C1 segment of cervical spinal cord (tissue), 14 donors: ENCODE measurements around the gene HLF.

Source experiments
- DNase-seq, 14 donors: peaks; one replicate each; lab custom pipeline; 2025; lab: John Stamatoyannopoulos, UW

The HLF gene

GRCh38 chr17:55264645-55265298 lies at the start of gene HLF:
Gene HLF, plus strand, starts transcription at chr17:55264960. Its CDS starts 525 bp downstream, at chr17:55265485.
- DNase-seq: peak in 13 of 14 donors; percentile 15 to 85 (median 69)

GRCh38 chr17:55215711-55216110 lies 49.0 kb upstream of the HLF start:
- no peak for DNase-seq

- no peak for DNase-seq
Measured at GRCh38 chr17:55216888-55217287, 47.9 kb upstream of the HLF start.

- no peak for DNase-seq
Measured at GRCh38 chr17:55219459-55219858, 45.3 kb upstream of the HLF start.

GRCh38 chr17:55219934-55220333 lies 44.8 kb upstream of the HLF start:
- DNase-seq: no peak

GRCh38 chr17:55223524-55223923 lies 41.2 kb upstream of the HLF start:
- DNase-seq: no peak

- peak in 1 of 14 donors; percentile 88 for DNase-seq
Measured at GRCh38 chr17:55224746-55225145, 40.0 kb upstream of the HLF start.

- no peak for DNase-seq
Measured at GRCh38 chr17:55225237-55225636, 39.5 kb upstream of the HLF start.

- DNase-seq: no peak
Measured at GRCh38 chr17:55228683-55229192, 36.0 kb upstream of the HLF start.

- DNase-seq: no peak
Measured at GRCh38 chr17:55229276-55229675, 35.5 kb upstream of the HLF start.

GRCh38 chr17:55230716-55231115 lies 34.0 kb upstream of the HLF start:
- DNase-seq: no peak

- no peak for DNase-seq
Measured at GRCh38 chr17:55233840-55234239, 30.9 kb upstream of the HLF start.

- no peak for DNase-seq
Measured at GRCh38 chr17:55236316-55236715, 28.4 kb upstream of the HLF start.

GRCh38 chr17:55237268-55237667 lies 27.5 kb upstream of the HLF start:
- DNase-seq: peak in 1 of 14 donors; percentile 40

- no peak for DNase-seq
Measured at GRCh38 chr17:55237841-55238178, 26.9 kb upstream of the HLF start.

GRCh38 chr17:55238179-55238930 lies 26.4 kb upstream of the HLF start:
- DNase-seq: peak; percentile 64 to 97 (median 92)

- peak in 4 of 14 donors; percentile 31 to 47 (median 44) for DNase-seq
Measured at GRCh38 chr17:55238931-55239297, 25.8 kb upstream of the HLF start.

GRCh38 chr17:55241097-55241496 lies 23.7 kb upstream of the HLF start:
- no peak for DNase-seq

- DNase-seq: no peak
Measured at GRCh38 chr17:55242476-55242875, 22.3 kb upstream of the HLF start.

- no peak for DNase-seq
Measured at GRCh38 chr17:55245986-55246385, 18.8 kb upstream of the HLF start.

GRCh38 chr17:55246583-55246982 lies 18.2 kb upstream of the HLF start:
- no peak for DNase-seq

GRCh38 chr17:55248077-55248476 lies 16.7 kb upstream of the HLF start:
- no peak for DNase-seq

- no peak for DNase-seq
Measured at GRCh38 chr17:55249861-55250260, 14.9 kb upstream of the HLF start.
